Esophagus muscularis mucosa (tissue), 3 donors: ENCODE data around the gene MFRP.

Source experiments
- POLR2A ChIP-seq: fragments of 450-650 bp; IDR thresholded peaks from one replicate; pipeline ENCODE4 v1.6.1; 2017; ENCODE audit warnings: antibody characterized with exemption, moderate library complexity, mild to moderate bottlenecking, low read depth
- TF ChIP-seq, protein P1 (sequence below), 3 experiments: fragments of 200-600 bp in 2 of 3; fragments of 450-650 bp in 1 of 3; sonication (generic) in 2 of 3; IDR thresholded peaks; one replicate each; pipeline ENCODE4 v1.5.1; 2017 to 2019; ENCODE audit warnings: antibody characterized with exemption in 3 of 3, mild to moderate bottlenecking in 2 of 3, moderate library complexity in 1 of 3

DNA sequence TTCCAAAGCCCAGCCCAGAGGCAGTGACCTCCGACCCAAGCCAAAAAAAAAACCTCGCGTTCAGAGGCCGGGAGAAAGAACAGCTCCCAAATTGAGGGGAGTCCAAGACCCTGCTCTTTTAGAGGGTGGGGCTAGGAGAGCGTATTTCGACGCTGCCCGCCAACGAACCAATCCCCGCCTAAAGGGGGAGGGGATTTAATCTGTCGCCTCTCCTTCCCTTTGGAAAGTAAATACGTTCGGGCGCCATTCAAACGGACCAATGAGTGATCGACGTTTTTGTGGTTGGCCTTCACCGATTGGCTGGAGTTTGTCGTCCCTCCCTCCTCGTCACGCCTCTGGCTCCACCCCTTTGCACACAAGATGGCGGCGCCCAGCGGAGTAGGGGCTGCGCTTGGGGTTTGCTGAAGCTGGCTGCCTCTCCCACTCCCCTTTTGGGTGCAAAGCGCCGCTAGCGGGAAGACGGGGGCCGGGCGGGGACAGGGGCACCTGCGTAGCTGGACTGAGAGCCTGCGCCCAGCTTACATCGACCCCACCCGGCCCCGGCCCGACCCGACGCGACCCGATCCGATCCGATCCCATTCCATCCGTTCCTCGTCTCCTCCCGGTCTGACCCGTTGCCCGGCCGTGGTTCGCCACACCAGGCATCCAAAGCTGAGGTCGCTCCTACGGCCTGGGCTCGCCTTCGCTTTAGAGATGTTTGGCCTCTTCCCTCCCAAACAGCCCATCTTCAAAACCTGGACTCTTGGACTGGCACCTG, 12.2 kb downstream of the MFRP start, which contains the start of gene RNF26:
- TF ChIP-seq, protein P1, sequence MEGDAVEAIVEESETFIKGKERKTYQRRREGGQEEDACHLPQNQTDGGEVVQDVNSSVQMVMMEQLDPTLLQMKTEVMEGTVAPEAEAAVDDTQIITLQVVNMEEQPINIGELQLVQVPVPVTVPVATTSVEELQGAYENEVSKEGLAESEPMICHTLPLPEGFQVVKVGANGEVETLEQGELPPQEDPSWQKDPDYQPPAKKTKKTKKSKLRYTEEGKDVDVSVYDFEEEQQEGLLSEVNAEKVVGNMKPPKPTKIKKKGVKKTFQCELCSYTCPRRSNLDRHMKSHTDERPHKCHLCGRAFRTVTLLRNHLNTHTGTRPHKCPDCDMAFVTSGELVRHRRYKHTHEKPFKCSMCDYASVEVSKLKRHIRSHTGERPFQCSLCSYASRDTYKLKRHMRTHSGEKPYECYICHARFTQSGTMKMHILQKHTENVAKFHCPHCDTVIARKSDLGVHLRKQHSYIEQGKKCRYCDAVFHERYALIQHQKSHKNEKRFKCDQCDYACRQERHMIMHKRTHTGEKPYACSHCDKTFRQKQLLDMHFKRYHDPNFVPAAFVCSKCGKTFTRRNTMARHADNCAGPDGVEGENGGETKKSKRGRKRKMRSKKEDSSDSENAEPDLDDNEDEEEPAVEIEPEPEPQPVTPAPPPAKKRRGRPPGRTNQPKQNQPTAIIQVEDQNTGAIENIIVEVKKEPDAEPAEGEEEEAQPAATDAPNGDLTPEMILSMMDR (IDR thresholded peaks at IDR 0.05), result no peak
- peak; percentile 31 for TF ChIP-seq POLR2A
